LNCaP clone FGC (cell line): ENCODE measurements around the gene LBH.

ENCODE experiments used
- DNase-seq: peaks from one replicate; pipeline ENCODE4 v3.0.0-alpha.2; 2011; ENCODE audit warnings: low read depth
- H3K4me3 ChIP-seq: 2 replicates; pipeline ENCODE4 v1.5.1; 2011; ENCODE audit warnings: mild to moderate bottlenecking, low read depth, low read length, control low read depth
- CTCF ChIP-seq: IDR thresholded peaks from 2 replicates; pipeline ENCODE4 v1.5.1; 2012; ENCODE audit warnings: mild to moderate bottlenecking; ENCODE audit not compliant: control insufficient read depth, insufficient read depth; ENCODE audit errors: extremely low read depth

The LBH gene

DNA sequence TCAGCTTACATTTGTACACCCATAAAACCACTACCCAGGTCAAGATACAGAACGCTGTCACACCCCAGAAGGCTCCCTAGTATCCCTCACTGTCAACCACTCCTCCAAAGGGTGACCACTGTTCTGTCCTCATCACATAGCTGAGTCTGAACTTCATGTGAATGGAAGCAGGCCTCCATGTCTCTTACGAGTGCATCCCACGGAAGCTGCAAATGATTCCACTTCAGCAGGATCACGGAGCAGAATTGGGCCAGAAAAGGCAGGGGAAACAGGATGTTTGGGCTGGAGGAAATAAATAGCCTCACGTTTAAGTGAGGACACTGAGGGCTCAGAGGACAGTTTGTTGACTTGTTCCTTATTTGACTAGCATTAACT is 38.4 kb downstream of the LBH start:
- no peak for DNase-seq
- H3K4me3 ChIP-seq: no peak overlapping the region
- no peak for TF ChIP-seq CTCF

- H3K4me3 ChIP-seq: no peak overlapping the region
- no peak for DNase-seq
- no peak for TF ChIP-seq CTCF
Measured at GRCh38 chr2:30270166-30270565, 38.8 kb downstream of the LBH start.

DNA sequence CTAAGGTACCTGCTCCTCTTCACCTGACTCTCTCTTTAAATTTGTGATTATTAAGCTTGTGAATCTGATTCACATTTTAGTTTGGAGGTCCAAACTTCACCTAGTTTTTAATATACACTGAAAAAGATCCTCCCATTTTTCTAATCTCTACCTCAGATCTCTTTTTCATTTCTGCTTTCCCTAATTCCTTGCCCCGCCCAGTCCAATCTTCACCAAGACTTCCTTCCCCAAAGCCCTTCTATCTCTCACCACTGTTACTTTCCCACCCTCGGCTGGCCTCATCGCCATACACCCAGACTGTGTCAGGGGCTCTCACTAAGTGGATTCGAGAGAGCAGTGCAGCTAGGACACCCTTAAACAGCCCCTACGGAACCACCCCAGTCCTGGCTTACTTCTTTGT is 40.0 kb downstream of the LBH start:
- DNase-seq: no peak
- H3K4me3 ChIP-seq: no peak overlapping the region
- TF ChIP-seq CTCF: no peak

DNA sequence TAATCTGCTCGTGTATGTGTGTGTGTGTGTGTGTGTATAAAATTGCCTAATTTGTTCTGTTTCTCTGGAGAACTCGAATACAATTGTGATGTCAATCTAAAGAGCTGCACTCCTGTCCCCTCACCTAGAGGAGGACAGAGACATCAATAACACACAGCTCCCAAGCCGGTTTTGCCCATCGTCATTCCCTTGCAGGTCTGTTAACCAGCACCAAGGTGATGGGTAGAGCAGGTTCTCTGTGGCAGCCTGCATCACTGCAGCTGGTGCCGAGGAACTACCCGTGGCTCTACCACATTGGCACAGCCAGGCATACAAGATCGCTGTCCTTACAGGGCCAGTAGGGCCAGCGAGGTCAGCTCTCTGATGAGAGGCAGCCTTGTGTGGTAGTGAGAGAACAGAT is 41.0 kb downstream of the LBH start:
- TF ChIP-seq CTCF: no peak
- DNase-seq: no peak
- H3K4me3 ChIP-seq: no peak overlapping the region

GRCh38 chr2:30272761-30273573 is 41.6 kb downstream of the LBH start:
- DNase-seq: no peak
- H3K4me3 ChIP-seq: no peak overlapping the region
- no peak for TF ChIP-seq CTCF

DNA sequence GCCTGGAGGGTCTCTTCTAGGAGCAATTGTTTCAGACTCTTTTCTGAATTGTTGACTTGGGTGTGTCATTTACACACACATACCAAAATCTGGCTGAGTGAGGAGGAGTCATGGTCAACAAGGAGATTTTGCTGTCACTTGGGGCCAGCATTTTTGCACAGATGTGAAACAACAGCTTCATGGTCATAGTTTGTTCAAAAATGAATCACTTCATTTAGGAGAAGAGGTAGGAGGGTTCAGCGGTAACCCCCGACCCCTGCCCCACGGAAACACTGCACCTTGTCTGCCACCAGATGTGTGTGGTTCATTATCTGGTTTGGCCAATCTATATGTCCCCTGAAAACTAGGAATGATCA is 42.2 kb downstream of the LBH start:
- no peak overlapping the region for H3K4me3 ChIP-seq

More for the DNA sequence above, 42.2 kb downstream of the LBH start:
- DNase-seq: no peak
- no peak for TF ChIP-seq CTCF
